Sigmoid colon (tissue), 4 donors: ENCODE results near the gene SSBP4.

Experiments
- CTCF ChIP-seq, 4 experiments: fragments of 450-650 bp in 3 of 4; fragments of 200-600 bp in 1 of 4; IDR thresholded peaks; one replicate each; pipeline ENCODE4 v1.5.1; 2016 to 2019; ENCODE audit warnings: antibody characterized with exemption in 4 of 4, mild to moderate bottlenecking in 3 of 4, moderate library complexity in 2 of 4
- POLR2A ChIP-seq, 2 donors: fragments of 450-650 bp; IDR thresholded peaks; one replicate each; pipeline ENCODE4 v1.6.1; 2016; ENCODE audit warnings: antibody characterized with exemption in 2 of 2, mild to moderate bottlenecking in 2 of 2, moderate library complexity in 2 of 2
- POLR2AphosphoS5 ChIP-seq, 4 donors: sonication (generic); formaldehyde crosslinking; IDR thresholded peaks; one replicate each; pipeline ENCODE4 v1.6.1; 2017; ENCODE audit warnings: antibody characterized with exemption in 4 of 4

- peak in 2 of 4 experiments; percentile 20 to 30 for TF ChIP-seq CTCF (IDR thresholded peaks at IDR 0.05)
- no peak for TF ChIP-seq POLR2AphosphoS5 (IDR thresholded peaks at IDR 0.05)
- TF ChIP-seq POLR2A (IDR thresholded peaks at IDR 0.05): no peak
These were observed 6.6 kb downstream of the SSBP4 start for GRCh38 chr19:18425515-18426415.
